GM12865 (cell line): Measurements from ENCODE around the gene COPE.

ENCODE experiments used
- DNase-seq: peaks from one replicate; pipeline ENCODE4 v3.0.0; 2010; ENCODE audit warnings: low read depth
- H3K4me3 ChIP-seq: 2 replicates; pipeline ENCODE4 v1.5.1; 2011; ENCODE audit warnings: mild to moderate bottlenecking, low read depth, low read length, control low read depth
- CTCF ChIP-seq: IDR thresholded peaks from 2 replicates; pipeline ENCODE4 v1.5.1; 2011; ENCODE audit warnings: low read length, control low read depth, low read depth, inconsistent platforms; ENCODE audit not compliant: insufficient read depth; ENCODE audit errors: missing control alignments

The COPE gene

GRCh38 chr19:18919086-18919899 lies at the start of gene COPE, which contains the start of gene DDX49:
Gene COPE, minus strand, starts transcription at chr19:18919387. Its CDS starts 39 bp downstream, at chr19:18919348.
Gene DDX49, plus strand, starts transcription at chr19:18919715. Its CDS starts 27 bp downstream, at chr19:18919742.
- peak within 1 kb of the TSS; percentile 95 for H3K4me3 ChIP-seq
- TF ChIP-seq CTCF = no peak
- peak; percentile 100 for DNase-seq

GRCh38 chr19:18967358-18968146 lies 48.4 kb upstream of the COPE start:
- DNase-seq = no peak
- TF ChIP-seq CTCF = no peak
- H3K4me3 ChIP-seq = no peak overlapping the region

- DNase-seq = no peak
- no peak overlapping the region for H3K4me3 ChIP-seq
- TF ChIP-seq CTCF = no peak
These were observed 47.1 kb upstream of the COPE start for GRCh38 chr19:18966307-18966706.

- no peak for DNase-seq
- TF ChIP-seq CTCF = no peak
- no peak overlapping the region for H3K4me3 ChIP-seq
These were observed 44.9 kb upstream of the COPE start for GRCh38 chr19:18964121-18964520.

- DNase-seq = no peak
- no peak overlapping the region for H3K4me3 ChIP-seq
- no peak for TF ChIP-seq CTCF
These were observed 42.8 kb upstream of the COPE start for GRCh38 chr19:18961767-18962620.

- DNase-seq = no peak
- H3K4me3 ChIP-seq = no peak overlapping the region
- TF ChIP-seq CTCF = no peak
These were observed 41.2 kb upstream of the COPE start for GRCh38 chr19:18960370-18960769.
